ENCODE measurements around the gene BCAT1. TPM values are rescaled to one million over a fixed set of nuclear protein-coding genes. Genes with fewer than 3 reads are reported as not detected.

Gene BCAT1
- total and polyA plus RNA-seq, 9 of the 15 experiments (the other 6 are each of a cell fraction or from before 2014, with no cell fraction given) = 38.5 to 157 (median 66.8) TPM

DNA sequence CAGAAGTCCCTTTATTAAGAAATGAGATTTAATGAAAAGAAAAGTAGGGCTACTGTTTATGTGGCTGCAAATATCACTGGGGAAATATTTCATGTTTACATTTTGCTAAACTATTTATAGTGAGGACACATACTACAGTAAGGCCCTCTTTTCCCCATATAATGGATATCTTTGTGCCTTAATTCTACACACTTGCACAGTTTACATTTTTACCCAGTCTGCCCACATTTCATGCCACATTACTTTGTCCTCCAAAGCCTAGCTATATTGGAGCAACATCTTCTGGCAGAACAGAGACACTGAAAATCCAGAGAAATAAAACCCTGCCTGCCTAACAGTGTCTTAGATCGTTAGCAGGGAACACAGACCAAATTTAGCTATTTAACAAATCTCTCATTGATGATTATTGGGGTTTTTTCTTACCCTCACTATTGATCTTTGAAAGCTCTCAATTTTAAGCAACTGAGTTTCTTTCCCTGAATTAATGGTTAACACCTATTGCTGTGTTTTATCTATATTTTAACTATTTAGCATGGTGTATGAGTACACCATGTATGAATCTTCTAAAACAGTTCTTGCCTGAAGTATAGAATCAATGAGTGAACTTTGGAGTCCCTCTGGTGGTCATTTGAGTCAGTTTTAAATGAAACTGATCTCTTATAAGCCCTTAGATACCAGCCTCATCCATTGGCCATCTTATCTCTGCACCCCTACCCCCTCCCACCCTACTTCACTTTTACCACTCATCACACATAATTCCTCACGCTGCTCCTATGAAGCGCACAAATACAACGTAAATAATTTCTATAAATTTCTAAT is 170.2 kb downstream of the BCAT1 start (continued):
- no peak for TF ChIP-seq XRCC4 (IDR thresholded peaks at IDR 0.05; ENCODE audit: extremely low read depth, insufficient read depth, insufficient read length)
- no peak for TF ChIP-seq PCBP1 (IDR thresholded peaks at IDR 0.05; ENCODE audit: low read depth, low read length, poor library complexity, severe bottlenecking)
- no peak for TF ChIP-seq ZNF77 (CRISPR knock-in tag; IDR thresholded peaks at IDR 0.05)
- no peak for TF ChIP-seq NFYB (IDR thresholded peaks at IDR 0.05; ENCODE audit: extremely low read depth, insufficient read length)

DNA sequence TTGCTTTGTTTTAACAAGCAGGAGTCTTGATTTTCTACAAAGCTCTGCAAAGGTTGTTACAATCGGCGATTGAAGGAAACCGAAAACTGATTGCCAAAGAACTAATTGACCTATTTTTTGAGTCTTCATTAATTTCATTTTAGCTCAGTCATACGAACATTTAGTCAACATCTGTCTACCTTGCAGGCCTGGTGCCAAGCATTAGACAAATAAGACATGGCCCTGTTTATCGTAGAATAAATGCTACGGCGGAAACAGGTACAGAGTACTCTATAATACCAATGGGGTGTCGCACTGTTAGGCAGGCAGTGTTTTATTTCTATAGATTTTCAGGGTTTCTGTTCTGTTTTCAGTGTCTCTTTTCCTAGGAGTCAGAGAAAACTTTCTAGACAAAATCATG is 171.5 kb downstream of the BCAT1 start:
- intact Hi-C loops (cut with micrococcal nuclease) (loop anchor here (5.0 kb wide), 2 partner anchors 50 to 1570 kb away; no protein-coding TSS in a partner anchor), in situ Hi-C loops (cut with MboI) (loop anchor here (10.0 to 25.0 kb wide), 2 partner anchors 183 to 665 kb away; no protein-coding TSS in a partner anchor)
- Histone ChIP-seq H3K36me3 (ENCODE audit: control insufficient read depth, insufficient read depth, low read length) (no peaks in the 10 kb centered on the region), H3K4me2 (ENCODE audit: insufficient read depth, low read length) (no peak overlapping the region), H3K9me1 (ENCODE audit: control insufficient read depth, insufficient read depth, low read length) (no peaks in the 10 kb centered on the region), H3K27ac (ENCODE audit: extremely low read depth, low read depth, low read length) (no peak overlapping the region), H3K4me1 (replicated peaks in 1 of 2; ENCODE audit: control insufficient read depth in 2 of 2, insufficient read depth in 2 of 2, low read length in 2 of 2) (no peaks in the 10 kb centered on the region), H4K20me1 (replicated peaks; ENCODE audit: control insufficient read depth, insufficient read depth, low read length) (no peaks in the 10 kb centered on the region), H3K4me3 (no peak overlapping the region), H3K27me3 (ENCODE audit: control insufficient read depth in 2 of 2, insufficient read depth in 2 of 2, low read length in 2 of 2) (no peaks in the 10 kb centered on the region; a peak in 1 of 5 replicates), H2AFZ (ENCODE audit: low read depth, low read length) (no peak overlapping the region), H3K9ac (ENCODE audit: insufficient read depth in 1 of 2, low read depth in 2 of 2, low read length in 2 of 2) (no peak overlapping the region), H3K9me3 (replicated peaks; ENCODE audit: control insufficient read depth, insufficient read depth, low read depth, low read length) (no peaks in the 10 kb centered on the region), H3K79me2 (ENCODE audit: control insufficient read depth, insufficient read depth, low read length) (no peaks in the 10 kb centered on the region)
- DNase-seq (ENCODE audit: extremely low read depth in 1 of 4, low spot score in 3 of 4) (no peak), FAIRE-seq (no peak), ATAC-seq (no peak)
- CTCF ChIA-PET (ENCODE audit: low intra/inter-chr PET ratio) = interaction anchor here (0.6 to 1.3 kb wide), 2 partner anchors 180 to 192 kb away, joined by 3 read pairs; no protein-coding TSS in a partner anchor
- WGBS (ENCODE audit: insufficient coverage, low coverage, missing lambda C conversion rate) = 55% methylated on average over 8 of the region's 8 CpGs
- POLR2A ChIA-PET = no interaction called here
- no TSS peak for BruUV-seq (replicated peaks)
- TF ChIP-seq SNIP1 (IDR thresholded peaks at IDR 0.05; ENCODE audit: low read depth) (no peak), POLR3A (IDR thresholded peaks at IDR 0.05; ENCODE audit: borderline replicate concordance, extremely low read depth, insufficient read depth, insufficient read length) (no peak), ZFX (CRISPR knock-in tag; IDR thresholded peaks at IDR 0.05) (no peak), HDAC1 (IDR thresholded peaks at IDR 0.05) (no peak), SAFB2 (IDR thresholded peaks at IDR 0.05; ENCODE audit: borderline replicate concordance, low read depth, low read length, severe bottlenecking) (no peak), GATAD2B (IDR thresholded peaks at IDR 0.05; ENCODE audit: borderline replicate concordance) (no peak), ELF4 (CRISPR knock-in tag; IDR thresholded peaks at IDR 0.05) (no peak), NFIC (IDR thresholded peaks at IDR 0.05) (no peak), MEIS2 (IDR thresholded peaks at IDR 0.05; ENCODE audit: partially characterized antibody) (no peak), SMAD2 (IDR thresholded peaks at IDR 0.05; ENCODE audit: low read depth, low read length) (no peak), ZNF239 (CRISPR knock-in tag; IDR thresholded peaks at IDR 0.05) (no peak), BCOR (IDR thresholded peaks at IDR 0.05) (no peak)
- TF ChIP-seq, protein P1, sequence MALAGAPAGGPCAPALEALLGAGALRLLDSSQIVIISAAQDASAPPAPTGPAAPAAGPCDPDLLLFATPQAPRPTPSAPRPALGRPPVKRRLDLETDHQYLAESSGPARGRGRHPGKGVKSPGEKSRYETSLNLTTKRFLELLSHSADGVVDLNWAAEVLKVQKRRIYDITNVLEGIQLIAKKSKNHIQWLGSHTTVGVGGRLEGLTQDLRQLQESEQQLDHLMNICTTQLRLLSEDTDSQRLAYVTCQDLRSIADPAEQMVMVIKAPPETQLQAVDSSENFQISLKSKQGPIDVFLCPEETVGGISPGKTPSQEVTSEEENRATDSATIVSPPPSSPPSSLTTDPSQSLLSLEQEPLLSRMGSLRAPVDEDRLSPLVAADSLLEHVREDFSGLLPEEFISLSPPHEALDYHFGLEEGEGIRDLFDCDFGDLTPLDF (CRISPR knock-in tag; IDR thresholded peaks at IDR 0.05) = no peak
- TF ChIP-seq, protein P2, sequence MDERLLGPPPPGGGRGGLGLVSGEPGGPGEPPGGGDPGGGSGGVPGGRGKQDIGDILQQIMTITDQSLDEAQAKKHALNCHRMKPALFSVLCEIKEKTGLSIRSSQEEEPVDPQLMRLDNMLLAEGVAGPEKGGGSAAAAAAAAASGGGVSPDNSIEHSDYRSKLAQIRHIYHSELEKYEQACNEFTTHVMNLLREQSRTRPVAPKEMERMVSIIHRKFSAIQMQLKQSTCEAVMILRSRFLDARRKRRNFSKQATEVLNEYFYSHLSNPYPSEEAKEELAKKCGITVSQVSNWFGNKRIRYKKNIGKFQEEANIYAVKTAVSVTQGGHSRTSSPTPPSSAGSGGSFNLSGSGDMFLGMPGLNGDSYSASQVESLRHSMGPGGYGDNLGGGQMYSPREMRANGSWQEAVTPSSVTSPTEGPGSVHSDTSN (CRISPR knock-in tag; IDR thresholded peaks at IDR 0.05; ENCODE audit: low read depth) = no peak
- TF ChIP-seq, protein P2 (tag; conservative IDR thresholded peaks at IDR 0.05; ENCODE audit: low read depth) = no peak
